Naive thymus-derived CD4-positive, alpha-beta T cell (primary cell): ENCODE data around the gene RNF32. TPM values are rescaled to one million over a fixed set of nuclear protein-coding genes. Genes with fewer than 3 reads are reported as not detected.
"Not testable (repeated sequence)": the region's sequence is repeated elsewhere in the genome, so short reads cannot be mapped to it uniquely, and the experiment has no call there.

ENCODE experiments used
- ATAC-seq: fragments of 150-1000 bp; cut with Tn5 transposase; 2 replicates; pipeline ENCODE4 v1.10.0; 2021; ENCODE audit warnings: mild to moderate bottlenecking, moderate library complexity
- CTCF ChIA-PET: fragments of 350-600 bp; sonication (Branson Sonifier 250); formaldehyde crosslinking; loops from one replicate; lab custom pipeline; 2021; ENCODE audit warnings: antibody characterized with exemption; lab: Charles Lee
- POLR2A ChIA-PET: fragments of 350-600 bp; sonication (Branson Sonifier 250); formaldehyde crosslinking; loops from one replicate; lab custom pipeline; 2021; ENCODE audit warnings: antibody characterized with exemption, inconsistent platforms; lab: Charles Lee
- DNase-seq, 9 donors: peaks; one replicate each; pipeline versions ENCODE4 v3.0.0 to v3.0.0-alpha.2; 2020 to 2022; ENCODE audit warnings: mixed read lengths in 1 of 9
- H3K27ac ChIP-seq: one replicate; pipeline ENCODE4 v1.7.0; 2013; ENCODE audit warnings: mild to moderate bottlenecking, low read depth, low read length, moderate library complexity
- H3K27me3 ChIP-seq, 2 donors: one replicate each; pipeline ENCODE4 v1.7.0; 2013; ENCODE audit warnings: low read length in 2 of 2, mild to moderate bottlenecking in 2 of 2, moderate library complexity in 2 of 2; ENCODE audit not compliant: control insufficient read depth in 2 of 2, insufficient read depth in 2 of 2
- H3K36me3 ChIP-seq, 3 experiments: 1 replicate in 2 of 3; 2 replicates in 1 of 3; pipeline ENCODE4 v1.7.0; 2013; ENCODE audit warnings: low read length in 3 of 3, mild to moderate bottlenecking in 3 of 3, moderate library complexity in 1 of 3; ENCODE audit not compliant: insufficient read depth in 3 of 3, control insufficient read depth in 2 of 3
- H3K4me1 ChIP-seq, 2 donors: one replicate each; pipeline ENCODE4 v1.7.0; 2013; ENCODE audit warnings: low read length in 2 of 2, mild to moderate bottlenecking in 2 of 2, moderate library complexity in 1 of 2; ENCODE audit not compliant: control insufficient read depth in 2 of 2, insufficient read depth in 2 of 2
- H3K4me3 ChIP-seq: 2 replicates; pipeline ENCODE4 v1.7.0; 2013; ENCODE audit warnings: mild to moderate bottlenecking, low read length
- H3K9me3 ChIP-seq, 3 experiments: 1 replicate in 2 of 3; 2 replicates in 1 of 3; pipeline ENCODE4 v1.7.0; 2013; ENCODE audit warnings: low read length in 3 of 3; ENCODE audit not compliant: control insufficient read depth in 2 of 3
- H3K27ac Mint-ChIP-seq, 9 donors: one replicate each; pipeline ENCODE4 v1.8.0; 2020 to 2022; ENCODE audit warnings: mixed read lengths in 9 of 9, mild to moderate bottlenecking in 8 of 9, moderate library complexity in 5 of 9, inconsistent platforms in 2 of 9
- H3K27me3 Mint-ChIP-seq, 5 donors: one replicate each; pipeline ENCODE4 v1.8.0; 2021 to 2022; ENCODE audit warnings: mixed read lengths in 5 of 5, mild to moderate bottlenecking in 1 of 5
- H3K36me3 Mint-ChIP-seq, 5 donors: one replicate each; pipeline ENCODE4 v1.8.0; 2020 to 2022; ENCODE audit warnings: mixed read lengths in 5 of 5, mild to moderate bottlenecking in 3 of 5, inconsistent platforms in 1 of 5
- H3K4me1 Mint-ChIP-seq, 7 donors: one replicate each; pipeline ENCODE4 v1.8.0; 2020 to 2022; ENCODE audit warnings: mixed read lengths in 7 of 7, mild to moderate bottlenecking in 3 of 7, inconsistent platforms in 1 of 7
- H3K4me3 Mint-ChIP-seq, 10 donors: one replicate each; pipeline ENCODE4 v1.8.0; 2020 to 2022; ENCODE audit warnings: mild to moderate bottlenecking in 10 of 10, mixed read lengths in 10 of 10, moderate library complexity in 6 of 10, inconsistent platforms in 2 of 10
- H3K9me3 Mint-ChIP-seq, 11 donors: one replicate each; pipeline ENCODE4 v1.8.0; 2020 to 2022; ENCODE audit warnings: mixed read lengths in 11 of 11, mild to moderate bottlenecking in 4 of 11, inconsistent platforms in 1 of 11, moderate library complexity in 1 of 11
- intact Hi-C, 2 donors: fragments of 100-400 bp; cut with micrococcal nuclease; formaldehyde crosslinking; loops; one replicate each; pipeline ENCODE4 v1.15.1; 2023
- polyA plus RNA-seq, 2 donors: library from polyadenylated mRNA; unstranded; fragments of 300-500 nt; fragmentation: Illumina TruSeq; gene quantifications; one replicate each; pipeline ENCODE4 v1.2.3, GENCODE V29; 2021
- total RNA-seq, 6 experiments: library from RNA in 5 of 6; stranded (reverse) in 5 of 6; gene quantifications; 1 replicate in 5 of 6; 2 replicates in 1 of 6; pipeline ENCODE4 v1.2.3 and lab custom pipeline; 2021 to 2026

Gene RNF32
- total and polyA plus RNA-seq, 7 experiments from 2014 or later = 0.66 to 2.1 (median 0.85) TPM; not detected in 2

- Mint-ChIP-seq H3K4me3 (no peak overlapping the region), H3K27me3 (peaks cover 5 to 22% (median 10%) of the 10 kb centered on the region in 5 donors), H3K4me1 (peaks cover 0 to 22% (median 0%) of the 10 kb centered on the region in 7 donors), H3K36me3 (peaks cover 0 to 33% (median 14%) of the 10 kb centered on the region in 5 donors), H3K9me3 (peaks cover 5 to 38% (median 19%) of the 10 kb centered on the region in 11 donors), H3K27ac (no peak overlapping the region)
- H3K4me3 ChIP-seq = no peak overlapping the region
- DNase-seq (no peak), ATAC-seq (no peak)
- H3K36me3 ChIP-seq = no peaks in the 10 kb centered on the region
- no peaks in the 10 kb centered on the region for H3K4me1 ChIP-seq
- intact Hi-C loops = no loop called here
- H3K27me3 ChIP-seq = no peaks in the 10 kb centered on the region
- H3K27ac ChIP-seq = no peak overlapping the region
- H3K9me3 ChIP-seq = peaks cover 0 to 13% (median 3%) of the 10 kb centered on the region in 3 experiments
- ChIA-PET CTCF (no interaction called here), POLR2A (no interaction called here)
These were observed 10.7 kb upstream of the RNF32 start for GRCh38 chr7:156629873-156630272.

- Histone ChIP-seq H3K4me1 (no peaks in the 10 kb centered on the region), H3K27me3 (no peaks in the 10 kb centered on the region), H3K4me3 (no peak overlapping the region), H3K9me3 (peaks cover 0 to 9% (median 5%) of the 10 kb centered on the region in 3 experiments), H3K36me3 (no peaks in the 10 kb centered on the region), H3K27ac (no peak overlapping the region)
- Mint-ChIP-seq H3K9me3 (peaks cover 0 to 31% (median 12%) of the 10 kb centered on the region in 11 donors), H3K4me1 (peaks cover 0 to 26% (median 3%) of the 10 kb centered on the region in 7 donors), H3K27ac (no peak overlapping the region), H3K27me3 (peaks cover 5 to 43% (median 14%) of the 10 kb centered on the region in 5 donors), H3K36me3 (peaks cover 0 to 43% (median 5%) of the 10 kb centered on the region in 5 donors), H3K4me3 (no peak overlapping the region)
- DNase-seq = no peak
- ChIA-PET POLR2A (no interaction called here), CTCF (no interaction called here)
- intact Hi-C loops = no loop called here
- no peak for ATAC-seq
These were observed 6.5 kb upstream of the RNF32 start for GRCh38 chr7:156634117-156634516.

GRCh38 chr7:156635529-156636385 is 4.8 kb upstream of the RNF32 start:
- intact Hi-C loops = no loop called here
- CTCF ChIA-PET = no interaction called here
- POLR2A ChIA-PET = no interaction called here
- Histone ChIP-seq H3K27me3 (no peaks in the 10 kb centered on the region), H3K36me3 (no peaks in the 10 kb centered on the region), H3K4me1 (peaks cover 2 to 6% of the 10 kb centered on the region in 2 donors), H3K9me3 (peaks cover 0 to 5% (median 0%) of the 10 kb centered on the region in 3 experiments), H3K4me3 (no peak overlapping the region), H3K27ac (no peak overlapping the region)
- Mint-ChIP-seq H3K4me1 (peaks cover 6 to 37% (median 8%) of the 10 kb centered on the region in 7 donors), H3K27me3 (peaks cover 5 to 46% (median 17%) of the 10 kb centered on the region in 5 donors), H3K36me3 (peaks cover 3 to 40% (median 6%) of the 10 kb centered on the region in 5 donors), H3K27ac (no peak overlapping the region), H3K4me3 (no peak overlapping the region), H3K9me3 (peaks cover 0 to 23% (median 8%) of the 10 kb centered on the region in 11 donors)
- no peak for ATAC-seq
- DNase-seq = no peak

- DNase-seq, H3K4me1 ChIP-seq, H3K36me3 ChIP-seq, H3K9me3 ChIP-seq, ATAC-seq, H3K4me3 ChIP-seq, CTCF ChIA-PET, H3K27ac Mint-ChIP-seq, intact Hi-C loops, H3K4me3 Mint-ChIP-seq, H3K27me3 ChIP-seq, H3K27ac ChIP-seq: not testable (repeated sequence)
- H3K4me1 Mint-ChIP-seq = peaks cover 6 to 50% (median 17%) of the 10 kb centered on the region in 7 donors
- POLR2A ChIA-PET = interaction anchor here (0.6 kb wide), 1 partner anchor 252 kb away, joined by 3 read pairs; no protein-coding TSS in a partner anchor
- H3K9me3 Mint-ChIP-seq = peaks cover 0 to 25% (median 8%) of the 10 kb centered on the region in 11 donors
- H3K27me3 Mint-ChIP-seq = peaks cover 5 to 57% (median 20%) of the 10 kb centered on the region in 5 donors
- peaks cover 3 to 40% (median 6%) of the 10 kb centered on the region in 5 donors for H3K36me3 Mint-ChIP-seq
These were observed 3.5 kb upstream of the RNF32 start for GRCh38 chr7:156637093-156637492.

DNA sequence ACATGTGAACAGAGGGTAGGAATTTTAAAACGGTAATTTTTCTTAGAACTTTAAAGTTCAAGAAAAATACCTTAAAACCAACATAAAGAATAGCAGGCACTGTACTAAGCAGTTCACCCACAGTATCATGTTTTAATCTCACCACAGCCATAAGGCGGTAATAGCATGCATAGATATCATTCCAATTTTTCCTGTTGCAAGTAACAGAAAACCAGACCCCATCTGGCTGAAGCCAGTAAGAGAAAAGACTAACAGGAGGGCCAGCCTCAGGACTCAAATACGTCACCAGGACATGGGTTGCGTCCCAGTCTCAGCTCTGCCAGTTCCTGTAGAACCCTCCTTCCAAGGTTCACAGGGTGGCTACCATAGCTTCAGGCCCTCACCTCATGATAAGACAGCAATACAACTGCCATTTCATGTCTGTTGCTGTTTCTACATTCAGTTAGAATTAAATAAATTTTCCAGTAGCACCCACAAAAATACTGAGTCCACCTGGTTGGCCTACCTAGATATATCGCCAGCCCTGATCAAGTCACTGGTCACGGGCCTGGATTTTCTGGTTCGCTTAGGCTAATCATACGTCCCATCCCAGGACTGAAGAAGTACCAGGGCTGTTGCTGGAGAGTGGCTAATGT is 2.0 kb upstream of the RNF32 start:
- peaks cover 6 to 57% (median 33%) of the 10 kb centered on the region in 5 donors for H3K27me3 Mint-ChIP-seq
- peak overlapping the region in 1 of 9 donors; percentile 95 for H3K27ac Mint-ChIP-seq
- Histone ChIP-seq H3K27ac (no peak overlapping the region), H3K36me3 (no peaks in the 10 kb centered on the region), H3K4me3 (no peak overlapping the region), H3K27me3 (no peaks in the 10 kb centered on the region), H3K9me3 (peaks cover 0 to 5% (median 0%) of the 10 kb centered on the region in 3 experiments), H3K4me1 (peaks cover 6% of the 10 kb centered on the region in 2 donors)
- POLR2A ChIA-PET = interaction anchor here (1.1 kb wide), 1 partner anchor 255 kb away, joined by 3 read pairs; the partner anchor contains the start of gene LMBR1
- intact Hi-C loops = no loop called here
- peaks cover 3 to 34% (median 6%) of the 10 kb centered on the region in 5 donors for H3K36me3 Mint-ChIP-seq
- ATAC-seq (no peak), DNase-seq (no peak)
- peaks cover 7 to 53% (median 17%) of the 10 kb centered on the region in 7 donors for H3K4me1 Mint-ChIP-seq
- CTCF ChIA-PET = no interaction called here
- H3K9me3 Mint-ChIP-seq = peaks cover 0 to 25% (median 8%) of the 10 kb centered on the region in 11 donors
- peak overlapping the region in 7 of 10 donors; percentile 39 to 98 (median 86) for H3K4me3 Mint-ChIP-seq
